Measurements from ENCODE around the gene CCR5AS.
A peak's percentile ranks its signal among the peaks of the same experiment; 100 is the strongest.
"Not testable (repeated sequence)": the region's sequence is repeated elsewhere in the genome, so short reads cannot be mapped to it uniquely, and the experiment has no call there.

Gene CCR5AS

GRCh38 chr3:46406788-46407611 is at the start of gene CCR5AS, which contains the start of gene CCRL2:
TSS of gene CCR5AS (minus strand) at chr3:46407066.
TSS of gene CCRL2 (plus strand) at chr3:46407259. CDS start at chr3:46408080, 821 bp downstream.
- peak; percentile 51 for DNase-seq (ENCODE audit: low spot score)

GRCh38 chr3:46456118-46456517 is 49.3 kb upstream of the CCR5AS start:
- DNase-seq (ENCODE audit: low spot score) = no peak

- no peak for DNase-seq (ENCODE audit: low spot score)
These were observed 48.6 kb upstream of the CCR5AS start for GRCh38 chr3:46455231-46456115.

GRCh38 chr3:46454606-46455005 is 47.7 kb upstream of the CCR5AS start:
- no peak for DNase-seq (ENCODE audit: low spot score)

GRCh38 chr3:46454209-46454595 is 47.3 kb upstream of the CCR5AS start:
- no peak for DNase-seq (ENCODE audit: low spot score)

- DNase-seq (ENCODE audit: low spot score) = no peak
These were observed 46.8 kb upstream of the CCR5AS start for GRCh38 chr3:46453526-46454208.

GRCh38 chr3:46449755-46450552 is 43.1 kb upstream of the CCR5AS start:
- no peak for DNase-seq (ENCODE audit: low spot score)

GRCh38 chr3:46448721-46449120 is 41.9 kb upstream of the CCR5AS start:
- DNase-seq (ENCODE audit: low spot score) = no peak

- DNase-seq (ENCODE audit: low spot score) = peak; percentile 7
These were observed 40.5 kb upstream of the CCR5AS start for GRCh38 chr3:46447228-46447985.

- no peak for DNase-seq (ENCODE audit: low spot score)
These were observed 36.0 kb upstream of the CCR5AS start for GRCh38 chr3:46442576-46443530.

GRCh38 chr3:46440531-46441294 is 33.8 kb upstream of the CCR5AS start:
- DNase-seq (ENCODE audit: low spot score) = no peak

GRCh38 chr3:46438831-46439230 is 32.0 kb upstream of the CCR5AS start:
- peak; percentile 33 for DNase-seq (ENCODE audit: low spot score)

GRCh38 chr3:46435081-46435726 is 28.3 kb upstream of the CCR5AS start:
- no peak for DNase-seq (ENCODE audit: low spot score)

GRCh38 chr3:46433841-46434240 is 27.0 kb upstream of the CCR5AS start:
- DNase-seq (ENCODE audit: low spot score) = no peak

- not testable (repeated sequence) for DNase-seq (ENCODE audit: low spot score)
These were observed 26.3 kb upstream of the CCR5AS start for GRCh38 chr3:46433118-46433517.

- DNase-seq (ENCODE audit: low spot score) = not testable (repeated sequence)
These were observed 25.0 kb upstream of the CCR5AS start for GRCh38 chr3:46431905-46432304.

- DNase-seq (ENCODE audit: low spot score) = not testable (repeated sequence)
These were observed 24.0 kb upstream of the CCR5AS start for GRCh38 chr3:46430879-46431278.

- DNase-seq (ENCODE audit: low spot score) = no peak
These were observed 22.8 kb upstream of the CCR5AS start for GRCh38 chr3:46429671-46430070.

Data from globus pallidus (tissue), 1 donor.